ENCODE data around the gene TAS2R41. TPM values are rescaled to one million over a fixed set of nuclear protein-coding genes. Genes with fewer than 3 reads are reported as not detected.

TAS2R41 gene
- total RNA-seq, 1 donor from 2014 or later: not detected

DNA sequence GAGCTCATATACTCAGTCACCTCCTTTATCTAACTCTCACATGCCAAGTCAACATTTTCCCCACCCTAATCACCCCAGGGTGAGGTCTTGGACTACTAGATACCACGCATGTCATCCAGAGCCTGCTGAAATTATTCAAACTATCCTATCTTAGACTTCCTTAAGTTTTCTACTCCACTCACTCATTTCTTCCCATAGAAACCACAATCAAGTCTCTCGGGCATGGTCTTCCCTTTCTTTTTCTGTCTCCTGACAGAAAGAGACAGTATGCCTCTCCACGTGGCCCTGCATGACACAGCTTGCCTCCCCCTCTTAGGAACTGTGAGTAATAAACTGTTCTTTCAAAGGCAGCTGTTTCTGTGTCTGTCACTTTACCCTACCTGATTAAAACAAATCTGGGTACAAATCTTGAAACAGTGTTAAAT lies 29.4 kb downstream of the TAS2R41 start:
- H3K4me1 ChIP-seq: no peaks in the 10 kb centered on the region
- H3K27me3 ChIP-seq: no peaks in the 10 kb centered on the region
- intact Hi-C loops (cut with DNase I): no loop called here
- H3K9me3 ChIP-seq: no peaks in the 10 kb centered on the region
- no peaks in the 10 kb centered on the region for H3K36me3 ChIP-seq
- H3K4me3 ChIP-seq: no peak overlapping the region
- TF ChIP-seq, protein P1, sequence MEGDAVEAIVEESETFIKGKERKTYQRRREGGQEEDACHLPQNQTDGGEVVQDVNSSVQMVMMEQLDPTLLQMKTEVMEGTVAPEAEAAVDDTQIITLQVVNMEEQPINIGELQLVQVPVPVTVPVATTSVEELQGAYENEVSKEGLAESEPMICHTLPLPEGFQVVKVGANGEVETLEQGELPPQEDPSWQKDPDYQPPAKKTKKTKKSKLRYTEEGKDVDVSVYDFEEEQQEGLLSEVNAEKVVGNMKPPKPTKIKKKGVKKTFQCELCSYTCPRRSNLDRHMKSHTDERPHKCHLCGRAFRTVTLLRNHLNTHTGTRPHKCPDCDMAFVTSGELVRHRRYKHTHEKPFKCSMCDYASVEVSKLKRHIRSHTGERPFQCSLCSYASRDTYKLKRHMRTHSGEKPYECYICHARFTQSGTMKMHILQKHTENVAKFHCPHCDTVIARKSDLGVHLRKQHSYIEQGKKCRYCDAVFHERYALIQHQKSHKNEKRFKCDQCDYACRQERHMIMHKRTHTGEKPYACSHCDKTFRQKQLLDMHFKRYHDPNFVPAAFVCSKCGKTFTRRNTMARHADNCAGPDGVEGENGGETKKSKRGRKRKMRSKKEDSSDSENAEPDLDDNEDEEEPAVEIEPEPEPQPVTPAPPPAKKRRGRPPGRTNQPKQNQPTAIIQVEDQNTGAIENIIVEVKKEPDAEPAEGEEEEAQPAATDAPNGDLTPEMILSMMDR (IDR thresholded peaks at IDR 0.05): no peak
- no peak overlapping the region for H3K27ac ChIP-seq
- DNase-seq (ENCODE audit: low spot score in 2 of 2): no peak

DNA sequence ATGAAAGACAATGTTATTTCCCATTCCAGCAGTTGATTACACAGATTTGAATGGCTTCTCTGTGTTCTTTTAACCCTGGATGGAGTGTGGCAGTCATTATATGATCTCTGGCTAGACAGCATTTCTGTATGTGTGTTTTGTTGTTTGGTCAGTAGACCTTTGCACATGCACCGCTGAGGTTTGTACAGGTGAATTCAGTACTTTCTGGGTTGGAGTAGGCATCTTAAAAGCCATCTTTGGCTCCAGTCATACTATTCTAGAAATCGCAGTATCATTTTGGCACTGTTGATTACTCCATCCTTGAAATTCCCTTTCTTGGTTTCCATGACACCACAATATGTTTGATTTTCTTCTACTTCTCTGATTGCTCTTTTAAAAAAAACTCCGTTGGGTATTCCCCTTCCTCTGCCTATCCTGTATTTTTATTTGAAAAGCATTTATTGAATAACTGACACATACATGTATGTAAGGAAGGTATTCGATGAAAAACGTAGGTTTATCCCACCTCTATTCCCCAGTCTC lies 29.9 kb downstream of the TAS2R41 start:
- TF ChIP-seq, protein P1 (IDR thresholded peaks at IDR 0.05): no peak
- Histone ChIP-seq H3K27me3 (no peaks in the 10 kb centered on the region), H3K36me3 (no peaks in the 10 kb centered on the region), H3K27ac (no peak overlapping the region), H3K9me3 (no peaks in the 10 kb centered on the region), H3K4me1 (no peaks in the 10 kb centered on the region), H3K4me3 (no peak overlapping the region)
- intact Hi-C loops (cut with DNase I): no loop called here
- DNase-seq (ENCODE audit: low spot score in 2 of 2): no peak

- H3K36me3 ChIP-seq: no peaks in the 10 kb centered on the region
- no peaks in the 10 kb centered on the region for H3K9me3 ChIP-seq
- no peak overlapping the region for H3K4me3 ChIP-seq
- no peaks in the 10 kb centered on the region for H3K4me1 ChIP-seq
- H3K27ac ChIP-seq: no peak overlapping the region
- TF ChIP-seq, protein P1 (IDR thresholded peaks at IDR 0.05): no peak
- no peak for DNase-seq (ENCODE audit: low spot score in 2 of 2)
- no peaks in the 10 kb centered on the region for H3K27me3 ChIP-seq
- intact Hi-C loops (cut with DNase I): no loop called here
Measured at GRCh38 chr7:143510854-143511592, 33.4 kb downstream of the TAS2R41 start.

GRCh38 chr7:143511593-143512047 lies 33.9 kb downstream of the TAS2R41 start:
- Histone ChIP-seq H3K9me3 (no peaks in the 10 kb centered on the region), H3K27ac (no peak overlapping the region), H3K4me3 (no peak overlapping the region), H3K36me3 (no peaks in the 10 kb centered on the region), H3K4me1 (no peaks in the 10 kb centered on the region), H3K27me3 (no peaks in the 10 kb centered on the region)
- intact Hi-C loops (cut with DNase I): no loop called here
- no peak for DNase-seq (ENCODE audit: low spot score in 2 of 2)
- TF ChIP-seq, protein P1 (IDR thresholded peaks at IDR 0.05): no peak

DNA sequence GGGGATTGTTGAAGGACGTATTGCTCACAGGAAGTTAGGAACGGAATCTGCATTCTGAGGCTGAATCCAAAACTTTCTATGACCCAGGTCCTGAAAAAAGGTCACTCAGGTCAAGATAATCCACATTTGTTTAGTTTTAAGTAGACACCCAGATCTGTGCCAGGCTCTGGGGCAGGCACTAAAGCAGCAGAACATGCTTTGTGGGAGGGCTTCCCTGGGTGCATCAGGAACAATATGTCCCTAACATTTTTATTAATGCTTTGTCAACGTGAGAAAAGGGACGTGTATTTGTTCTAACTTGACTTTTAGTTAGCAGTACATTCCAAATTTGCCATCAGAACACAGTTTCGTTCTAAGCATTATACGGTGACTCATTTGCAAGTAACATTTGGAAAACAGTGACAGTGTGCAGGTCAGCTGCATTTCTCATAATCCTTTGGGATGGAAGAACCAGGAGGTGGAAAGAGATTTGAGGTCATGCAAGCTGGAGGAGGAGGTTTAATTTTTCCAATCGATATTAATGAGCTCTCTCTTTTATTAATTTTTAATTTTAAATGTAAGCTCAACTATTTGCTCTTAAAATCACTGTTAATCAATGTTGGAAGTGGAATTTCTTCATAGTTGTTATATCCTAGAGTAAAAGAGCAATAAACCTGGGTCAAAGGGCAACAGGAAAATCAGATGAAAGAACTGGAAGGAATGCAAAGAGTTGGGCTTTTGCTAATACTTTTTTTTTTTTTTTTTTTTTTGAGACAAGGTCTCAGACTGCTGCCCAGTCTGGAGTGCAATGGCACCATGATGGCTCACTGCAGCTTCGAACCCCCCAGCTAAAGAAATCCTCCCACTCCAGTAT lies 35.0 kb downstream of the TAS2R41 start:
- no peak for DNase-seq (ENCODE audit: low spot score in 2 of 2)
- H3K9me3 ChIP-seq: no peaks in the 10 kb centered on the region
- H3K27me3 ChIP-seq: no peaks in the 10 kb centered on the region
- H3K27ac ChIP-seq: no peak overlapping the region
- no peaks in the 10 kb centered on the region for H3K36me3 ChIP-seq
- TF ChIP-seq, protein P1 (IDR thresholded peaks at IDR 0.05): no peak
- no peaks in the 10 kb centered on the region for H3K4me1 ChIP-seq
- intact Hi-C loops (cut with DNase I): no loop called here
- H3K4me3 ChIP-seq: no peak overlapping the region
